Right cardiac atrium (tissue), 5 donors: ENCODE measurements around the gene MYBBP1A. TPM values are rescaled to one million over a fixed set of nuclear protein-coding genes. Genes with fewer than 3 reads are reported as not detected.

Experiments
- ATAC-seq, 2 donors: fragments of 200-7000 bp; cut with Tn5 transposase; one replicate each; pipeline versions ENCODE4 v1.8.0 to v1.9.1; 2020; ENCODE audit warnings: moderate library complexity in 2 of 2, mild to moderate bottlenecking in 1 of 2
- DNase-seq, 3 donors: peaks; one replicate each; pipeline ENCODE4 v3.0.0-alpha.2; 2020
- H3K27ac ChIP-seq: one replicate; pipeline ENCODE4 v1.5.1; 2013; ENCODE audit warnings: mild to moderate bottlenecking, low read length, control low read depth, moderate library complexity
- H3K27me3 ChIP-seq: one replicate; pipeline ENCODE4 v1.6.1; 2013; ENCODE audit not compliant: control insufficient read depth, insufficient read depth
- H3K4me1 ChIP-seq: one replicate; pipeline ENCODE4 v1.6.1; 2013; ENCODE audit warnings: low read length; ENCODE audit not compliant: control insufficient read depth, insufficient read depth
- H3K4me3 ChIP-seq: one replicate; pipeline ENCODE4 v1.5.1; 2013; ENCODE audit warnings: low read length, control low read depth
- H3K9me3 ChIP-seq: one replicate; pipeline ENCODE4 v1.6.1; 2013; ENCODE audit warnings: low read length; ENCODE audit not compliant: control insufficient read depth
- WGBS: extraction: QIAGEN DNeasy Blood & Tissue Kit; methylation state at CpG from one replicate; pipeline ENCODE4 v1.1.7; 2013; 5-methylcytosine and 5-hydroxymethylcytosine counted together
- intact Hi-C, 4 donors: fragments of 100-400 bp; cut with DNase I; formaldehyde crosslinking; loops; one replicate each; pipeline versions ENCODE4 v1.11.0 to v1.14.0; 2022 to 2023
- polyA plus RNA-seq: library from polyadenylated mRNA; stranded (reverse); fragments of 200-250 nt; gene quantifications from one replicate; pipeline ENCODE4 v1.2.3, GENCODE V29; 2013
- total RNA-seq, 4 donors: library from RNA; stranded (reverse); fragmentation: NEBNext Ultra II Directional; extraction: Animal tissue kit (Norgen Biotek cat#: 25700); gene quantifications; one replicate each; pipeline ENCODE4 v1.2.1, GENCODE V29; 2021
- donor health status: healthy with polysubstance abuse.
- donor health status: DM: no; HTN: yes; CAD: no.
- donor health status: DM: no; HTN: no; CAD: no.
- donor health status: DM: no; HTN: yes; CAD: no; lungs with severe emphysema.
- donor health status: DM: yes; HTN: yes; CAD: no.

MYBBP1A gene
- total and polyA plus RNA-seq, 5 donors, result 15.9 to 28.5 (median 22.1) TPM

DNA sequence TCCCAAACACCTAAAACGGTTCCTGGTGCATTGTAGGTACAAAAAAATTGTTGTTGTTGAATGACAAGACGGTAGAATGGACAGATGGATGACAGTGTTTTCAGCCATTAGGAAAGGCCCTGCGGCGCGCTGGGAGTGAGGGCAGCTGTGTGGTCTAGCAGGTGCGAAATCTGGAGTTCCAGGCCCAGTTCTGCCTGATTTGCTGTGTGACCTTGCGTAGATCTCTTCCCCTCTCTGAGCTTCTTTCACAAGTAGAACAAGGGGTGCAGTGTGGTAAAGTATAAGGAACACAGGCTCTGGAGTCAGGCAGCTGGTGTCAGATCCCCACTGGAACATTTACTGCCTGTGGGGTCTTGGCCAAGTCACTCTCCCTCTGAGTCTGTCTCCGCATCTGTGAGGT is 31.2 kb downstream of the MYBBP1A start:
- Histone ChIP-seq H3K27me3 (no peaks in the 10 kb centered on the region), H3K27ac (no peak overlapping the region), H3K4me1 (peaks cover 5% of the 10 kb centered on the region), H3K9me3 (no peaks in the 10 kb centered on the region), H3K4me3 (no peak overlapping the region)
- DNase-seq (no peak), ATAC-seq (no peak)
- intact Hi-C loops, result no loop called here
- 84% methylated on average over 8 of the region's 8 CpGs for WGBS

DNA sequence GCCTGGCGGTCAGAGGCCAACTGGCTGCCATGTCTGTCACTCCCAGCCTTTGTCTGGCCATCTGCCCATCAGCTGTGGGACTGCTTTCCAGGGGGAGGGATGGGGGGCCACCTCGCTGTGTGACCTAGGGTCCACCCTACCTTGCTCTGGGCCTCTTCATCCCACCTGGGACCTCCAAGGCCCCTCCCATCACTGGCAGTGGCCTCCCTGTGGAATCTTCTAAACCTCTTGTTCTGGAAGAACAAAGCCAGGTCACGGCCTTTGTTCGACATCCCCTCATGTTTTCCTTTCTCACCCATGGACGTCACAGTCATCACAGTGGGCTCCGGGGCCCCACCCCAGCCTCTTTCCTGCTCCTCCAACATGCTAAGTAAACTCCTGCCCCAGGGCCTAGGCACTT is 32.5 kb downstream of the MYBBP1A start:
- H3K4me1 ChIP-seq, result peaks cover 5% of the 10 kb centered on the region
- WGBS, result 78% methylated on average over 6 of the region's 6 CpGs
- ATAC-seq, result peak in 1 of 2 donors; percentile 57
- intact Hi-C loops, result no loop called here
- no peaks in the 10 kb centered on the region for H3K9me3 ChIP-seq
- H3K27ac ChIP-seq, result peak overlapping the region; percentile 66
- H3K4me3 ChIP-seq, result no peak overlapping the region
- DNase-seq, result peak in 2 of 3 donors; percentile 58 to 67
- H3K27me3 ChIP-seq, result no peaks in the 10 kb centered on the region

DNA sequence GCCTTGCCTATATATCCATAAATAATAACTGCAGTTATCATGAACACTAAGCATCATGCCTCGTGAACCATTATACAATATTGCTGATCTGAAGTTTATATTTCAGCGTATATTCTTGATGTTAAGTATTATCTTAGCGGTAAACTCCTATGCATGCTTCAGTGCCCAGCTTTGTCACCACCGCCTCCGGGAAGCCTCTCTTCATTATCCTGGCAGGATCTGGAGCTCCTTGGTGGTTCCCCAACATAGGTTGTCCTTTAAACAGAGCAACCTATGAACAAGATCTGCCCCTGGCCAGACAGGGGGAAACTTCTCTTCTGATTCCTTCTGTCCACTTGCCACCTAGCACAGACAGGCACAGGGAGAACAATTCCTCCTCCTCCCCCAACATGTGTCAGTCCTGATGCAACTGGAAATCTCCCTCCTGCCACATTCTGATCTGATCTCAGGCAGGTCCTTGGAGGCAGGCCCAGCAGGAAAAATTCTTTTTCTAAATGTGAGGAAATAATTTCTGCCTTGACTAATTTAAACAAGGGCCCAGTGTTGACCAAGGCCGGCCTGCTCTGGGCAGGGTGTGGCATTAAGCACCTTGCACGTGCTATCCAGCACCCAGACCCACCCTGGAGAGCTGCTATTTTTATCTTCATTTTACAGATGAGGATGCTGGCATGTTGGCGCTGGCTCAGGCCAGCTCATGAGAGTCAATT is 34.1 kb downstream of the MYBBP1A start:
- ATAC-seq (peak in 1 of 2 donors; percentile 13), DNase-seq (no peak)
- H3K4me1 ChIP-seq, result peaks cover 2% of the 10 kb centered on the region
- peak overlapping the region; percentile 51 for H3K27ac ChIP-seq
- no peaks in the 10 kb centered on the region for H3K9me3 ChIP-seq
- H3K4me3 ChIP-seq, result no peak overlapping the region
- intact Hi-C loops, result no loop called here
- H3K27me3 ChIP-seq, result no peaks in the 10 kb centered on the region
- WGBS, result 81% methylated on average over 8 of the region's 8 CpGs

DNA sequence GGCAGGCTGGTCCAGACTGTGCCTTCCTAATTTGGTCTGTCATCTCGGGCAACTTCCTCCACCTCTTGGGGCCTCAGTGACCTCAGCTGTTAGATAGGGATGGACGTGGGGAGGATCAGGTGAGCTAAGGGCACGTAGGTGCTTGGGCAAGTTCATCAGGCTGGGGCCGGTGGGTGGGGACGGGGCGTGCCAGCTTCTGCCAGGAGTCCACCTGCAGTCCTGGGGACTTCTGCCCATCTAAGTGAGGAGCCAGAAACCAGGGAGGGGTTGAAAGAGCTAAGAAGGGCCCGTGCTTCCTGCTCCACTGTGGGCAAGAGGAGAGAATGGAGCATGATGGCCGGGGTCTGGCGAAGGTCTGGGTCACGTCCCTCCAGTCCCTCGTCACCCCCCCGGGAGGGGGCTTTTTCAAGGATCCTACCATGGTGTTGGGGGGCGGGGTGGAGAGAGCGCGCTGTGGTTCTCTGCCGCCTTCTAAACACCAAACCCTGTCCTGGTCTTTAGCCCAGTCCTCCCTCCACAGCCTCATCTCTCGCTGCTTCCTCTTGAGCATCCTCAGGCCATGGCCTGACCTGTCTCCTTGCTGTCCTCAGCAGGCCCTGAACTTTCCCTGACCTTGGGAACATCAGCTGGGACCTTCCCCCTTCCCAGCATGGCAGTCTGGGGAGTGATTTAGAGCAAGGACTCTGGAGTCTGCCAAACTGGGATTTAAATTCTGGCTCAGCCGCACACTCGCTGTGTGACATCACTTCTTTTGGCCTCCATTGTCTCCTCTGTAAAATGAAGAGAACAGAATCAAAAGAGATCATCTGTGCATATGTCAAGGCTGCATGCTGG is 34.9 kb downstream of the MYBBP1A start:
- H3K9me3 ChIP-seq, result no peaks in the 10 kb centered on the region
- H3K27ac ChIP-seq, result peak overlapping the region; percentile 82
- no peaks in the 10 kb centered on the region for H3K27me3 ChIP-seq
- DNase-seq (peak in 1 of 3 donors; percentile 38), ATAC-seq (no peak)
- H3K4me3 ChIP-seq, result no peak overlapping the region
- peaks cover 2% of the 10 kb centered on the region for H3K4me1 ChIP-seq
- WGBS, result 80% methylated on average over 19 of the region's 19 CpGs
- intact Hi-C loops, result no loop called here

DNA sequence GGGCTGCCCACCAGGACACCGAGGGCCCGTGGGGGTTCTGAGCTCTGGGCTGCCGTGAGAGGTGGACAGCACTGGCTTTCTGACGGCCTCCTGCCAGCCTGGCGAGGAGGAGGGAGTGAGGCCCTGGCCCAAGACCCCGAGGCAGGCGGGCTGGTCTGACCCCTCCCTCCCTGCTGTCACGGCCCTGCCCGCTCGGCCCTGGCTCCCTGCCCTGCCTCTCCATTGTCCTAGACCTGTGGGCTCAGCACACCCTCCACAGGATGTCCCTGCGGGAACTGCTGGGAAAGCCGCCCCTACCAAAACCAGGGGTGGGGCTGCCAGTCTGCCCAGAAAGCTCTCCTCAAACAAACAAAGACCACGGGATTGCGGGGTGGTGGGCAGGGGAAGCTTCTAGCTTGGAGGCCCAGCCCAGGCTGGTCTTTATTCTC is 35.8 kb downstream of the MYBBP1A start:
- peak; percentile 63 to 75 for ATAC-seq
- WGBS, result 58% methylated on average over 14 of the region's 14 CpGs
- peaks cover 2% of the 10 kb centered on the region for H3K4me1 ChIP-seq
- peak overlapping the region; percentile 84 for H3K27ac ChIP-seq
- H3K4me3 ChIP-seq, result no peak overlapping the region
- H3K27me3 ChIP-seq, result no peaks in the 10 kb centered on the region
- peak; percentile 81 to 91 (median 90) for DNase-seq
- H3K9me3 ChIP-seq, result no peaks in the 10 kb centered on the region
- intact Hi-C loops, result no loop called here

DNA sequence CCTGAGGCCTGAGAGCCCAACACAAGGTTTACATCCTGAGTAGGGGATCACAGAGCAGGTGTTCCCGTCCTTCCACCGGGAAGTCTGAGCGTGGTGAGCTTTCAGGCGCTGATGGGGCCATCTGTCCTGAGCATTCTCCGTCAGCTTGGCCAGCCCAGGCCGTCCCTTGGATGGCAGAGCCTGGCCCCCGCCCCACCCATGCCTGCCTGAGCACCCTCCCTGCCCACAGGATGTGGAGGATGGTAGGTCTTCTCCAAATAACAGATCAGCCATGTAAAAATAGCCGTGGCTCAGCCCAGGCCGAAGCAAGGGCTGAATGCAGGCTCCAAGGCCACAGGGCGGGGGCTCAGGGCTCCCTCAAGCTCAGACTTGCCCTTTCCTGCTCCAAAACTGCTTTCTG is 36.3 kb downstream of the MYBBP1A start:
- intact Hi-C loops, result no loop called here
- ATAC-seq (peak; percentile 4 to 25), DNase-seq (peak in 1 of 3 donors; percentile 59)
- Histone ChIP-seq H3K27me3 (no peaks in the 10 kb centered on the region), H3K27ac (peak overlapping the region; percentile 84), H3K4me3 (no peak overlapping the region), H3K9me3 (no peaks in the 10 kb centered on the region), H3K4me1 (peaks cover 2% of the 10 kb centered on the region)
- WGBS, result 82% methylated on average over 10 of the region's 10 CpGs

DNA sequence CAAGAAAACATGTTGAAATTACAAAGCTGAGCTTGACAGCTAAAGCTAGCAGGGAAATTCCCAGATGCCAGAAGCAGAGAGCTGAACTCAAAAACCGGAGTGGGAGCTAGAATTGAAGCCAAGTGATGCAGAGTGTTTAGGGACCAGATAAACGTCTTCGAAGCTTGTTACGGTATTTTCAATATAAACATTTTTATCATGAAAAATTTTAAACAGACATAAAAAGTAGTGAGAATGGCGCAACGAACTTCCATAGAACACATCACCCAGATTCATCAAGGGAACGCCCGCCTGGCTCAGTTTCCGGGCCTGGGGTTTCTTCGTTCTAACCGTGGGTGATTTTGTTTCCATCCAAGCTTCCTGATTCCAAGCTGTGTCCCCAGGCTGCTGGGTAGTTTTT is 38.4 kb downstream of the MYBBP1A start:
- Histone ChIP-seq H3K4me1 (peaks cover 2% of the 10 kb centered on the region), H3K27ac (no peak overlapping the region), H3K9me3 (no peaks in the 10 kb centered on the region), H3K27me3 (no peaks in the 10 kb centered on the region), H3K4me3 (no peak overlapping the region)
- 56% methylated on average over 11 of the region's 11 CpGs for WGBS
- intact Hi-C loops, result no loop called here
- peak in 1 of 2 donors; percentile 26 for ATAC-seq
- DNase-seq, result peak in 1 of 3 donors; percentile 51

DNA sequence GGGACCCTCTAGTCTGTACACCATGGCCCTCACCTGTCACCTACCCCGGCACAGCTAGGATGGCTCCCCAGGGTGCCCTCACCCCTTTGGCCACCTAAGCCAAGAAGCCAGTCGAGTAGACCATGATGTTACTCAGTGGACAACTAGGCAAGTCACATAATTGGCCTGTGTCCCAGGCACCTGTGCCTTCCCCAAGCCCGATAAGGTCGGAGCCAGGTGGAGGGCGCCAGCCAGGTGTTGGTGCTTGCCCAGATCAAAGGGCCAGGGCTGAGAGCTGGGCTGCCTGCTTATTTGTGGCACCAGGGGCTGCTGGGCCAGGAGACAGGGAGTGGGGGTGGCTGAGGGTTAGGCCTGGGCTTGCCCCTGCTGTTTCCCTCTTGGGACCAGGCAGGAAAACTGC is 39.7 kb downstream of the MYBBP1A start:
- Histone ChIP-seq H3K4me3 (no peak overlapping the region), H3K27ac (no peak overlapping the region), H3K4me1 (no peaks in the 10 kb centered on the region), H3K27me3 (no peaks in the 10 kb centered on the region), H3K9me3 (no peaks in the 10 kb centered on the region)
- WGBS, result 95% methylated on average over 5 of the region's 5 CpGs
- ATAC-seq (no peak), DNase-seq (peak in 1 of 3 donors; percentile 29)
- intact Hi-C loops, result no loop called here

DNA sequence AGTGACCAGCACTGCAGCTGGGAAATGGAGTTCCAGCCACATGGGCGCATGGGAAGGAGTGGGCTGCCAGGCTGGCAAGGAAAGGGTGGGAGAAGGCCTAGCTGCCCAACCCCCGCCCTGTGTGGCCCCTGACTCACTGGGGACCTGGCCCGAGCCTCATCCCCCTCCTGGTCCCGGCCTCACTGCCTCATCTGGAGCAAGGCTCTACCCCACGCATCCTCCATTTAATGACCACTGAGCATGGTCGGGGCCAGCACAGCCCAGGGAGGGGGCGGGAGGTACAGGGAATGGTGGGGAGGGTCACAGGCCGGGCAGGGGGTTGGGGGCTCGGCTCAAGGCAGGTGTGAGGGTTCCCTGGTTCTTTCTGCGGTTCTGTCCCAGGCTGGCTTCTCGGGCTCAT is 40.4 kb downstream of the MYBBP1A start:
- no peak for ATAC-seq
- no peaks in the 10 kb centered on the region for H3K27me3 ChIP-seq
- no peaks in the 10 kb centered on the region for H3K9me3 ChIP-seq
- no peak overlapping the region for H3K27ac ChIP-seq
- H3K4me3 ChIP-seq, result no peak overlapping the region
- intact Hi-C loops, result no loop called here
- 89% methylated on average over 11 of the region's 11 CpGs for WGBS
- no peaks in the 10 kb centered on the region for H3K4me1 ChIP-seq
- DNase-seq, result peak in 1 of 3 donors; percentile 29

DNA sequence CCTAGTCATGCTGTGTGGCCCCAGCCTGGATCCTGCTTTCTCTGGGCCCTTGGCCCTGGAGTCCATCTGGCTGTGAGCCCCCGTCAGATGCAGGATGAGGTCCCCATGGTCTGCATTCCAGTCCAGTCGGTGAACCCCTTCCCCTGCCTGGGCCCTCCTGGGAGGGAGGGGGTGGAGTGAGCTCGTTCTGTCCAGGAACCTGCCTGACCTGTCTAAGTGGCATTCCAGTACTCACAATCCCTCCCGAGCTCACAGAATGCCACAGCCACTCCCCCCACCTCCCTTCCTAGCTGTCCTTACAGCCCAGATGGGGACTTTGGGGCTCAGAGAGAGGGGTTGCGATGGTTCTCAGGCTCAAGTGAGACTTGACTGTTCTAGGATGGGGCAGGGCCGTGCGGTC is 41.0 kb downstream of the MYBBP1A start:
- WGBS, result 82% methylated on average over 7 of the region's 7 CpGs

More for the DNA sequence above, 41.0 kb downstream of the MYBBP1A start:
- DNase-seq (no peak), ATAC-seq (no peak)
- Histone ChIP-seq H3K9me3 (no peaks in the 10 kb centered on the region), H3K27me3 (no peaks in the 10 kb centered on the region), H3K4me3 (no peak overlapping the region), H3K27ac (no peak overlapping the region), H3K4me1 (peaks cover 3% of the 10 kb centered on the region)
- intact Hi-C loops, result no loop called here
